Esophagus squamous epithelium (tissue), 5 donors: ENCODE data around the gene ANGEL1. TPM values are rescaled to one million over a fixed set of nuclear protein-coding genes. Genes with fewer than 3 reads are reported as not detected.

Experiments used
- DNase-seq: peaks from one replicate; lab custom pipeline; 2025; lab: John Stamatoyannopoulos, UW
- H3K27ac ChIP-seq, 4 donors: fragments of 200-600 bp; sonication (generic); one replicate each; pipeline ENCODE4 v1.5.1; 2016 to 2019; ENCODE audit warnings: mild to moderate bottlenecking in 1 of 4
- H3K27me3 ChIP-seq, 4 donors: fragments of 200-600 bp; sonication (generic); 1 replicate in 3 of 4; 2 replicates in 1 of 4; pipeline versions ENCODE4 v1.5.1 to v1.6.0; 2017 to 2021; ENCODE audit warnings: antibody characterized with exemption in 1 of 4
- H3K36me3 ChIP-seq, 3 donors: fragments of 200-600 bp; sonication (generic); one replicate each; pipeline ENCODE4 v1.5.1; 2016 to 2019
- H3K4me1 ChIP-seq, 3 donors: fragments of 200-600 bp; sonication (generic); one replicate each; pipeline ENCODE4 v1.5.1; 2017 to 2019
- H3K4me3 ChIP-seq, 4 donors: fragments of 200-600 bp; sonication (generic); 1 replicate in 3 of 4; 2 replicates in 1 of 4; pipeline ENCODE4 v1.5.1; 2016 to 2019; ENCODE audit warnings: mild to moderate bottlenecking in 2 of 4, moderate library complexity in 1 of 4
- H3K9me3 ChIP-seq, 3 donors: fragments of 200-600 bp; sonication (generic); one replicate each; pipeline ENCODE4 v1.5.1; 2016 to 2019
- CTCF ChIP-seq, 6 experiments: fragments of 450-650 bp in 4 of 6; fragments of 200-600 bp in 2 of 6; sonication (generic) in 2 of 6; IDR thresholded peaks; one replicate each; pipeline ENCODE4 v1.5.1; 2016 to 2019; ENCODE audit warnings: antibody characterized with exemption in 6 of 6, mild to moderate bottlenecking in 4 of 6, moderate library complexity in 4 of 6
- POLR2A ChIP-seq, 4 donors: fragments of 450-650 bp; IDR thresholded peaks; one replicate each; pipeline ENCODE4 v1.6.1; 2017; ENCODE audit warnings: antibody characterized with exemption in 4 of 4, mild to moderate bottlenecking in 4 of 4, moderate library complexity in 3 of 4
- WGBS, 2 donors: methylation state at CpG; one replicate each; pipeline ENCODE4 v1.1.5; 2018; 5-methylcytosine and 5-hydroxymethylcytosine counted together
- intact Hi-C: fragments of 100-400 bp; cut with DNase I; formaldehyde crosslinking; loops from one replicate; pipeline ENCODE4 v1.15.0; 2022
- total RNA-seq, 4 donors: library from RNA; depleted of rRNA; stranded (reverse); fragments of >200 nt; gene quantifications; one replicate each; pipeline ENCODE4 v1.1.0, GENCODE V29; 2016
- donor health status: DM: yes; HTN: yes; CAD: no.

Gene ANGEL1
- 10 to 100 TPM in 1 of 4 donors, 1 to 10 TPM in 3; 3.4 to 13.7 (median 8.3) TPM for total RNA-seq

- intact Hi-C loops: no loop called here
- H3K27me3 ChIP-seq: peaks cover 0 to 6% (median 0%) of the 10 kb centered on the region in 4 donors
- 17 to 61% methylated on average over 4 to 15 of the region's 69 CpGs for WGBS, 2 donors
- peak in 1 of 6 experiments; percentile 33 for TF ChIP-seq CTCF (IDR thresholded peaks at IDR 0.05)
- TF ChIP-seq POLR2A (IDR thresholded peaks at IDR 0.05): peak in 3 of 4 donors; percentile 42 to 92 (median 87)
- no peaks in the 10 kb centered on the region for H3K9me3 ChIP-seq
- peaks cover 0 to 17% (median 0%) of the 10 kb centered on the region in 3 donors for H3K36me3 ChIP-seq
- DNase-seq: peak; percentile 90
- peak within 1 kb of the TSS; percentile 66 to 82 (median 74) for H3K4me3 ChIP-seq
- H3K27ac ChIP-seq: peak within 1 kb of the TSS; percentile 83 to 91 (median 86)
- peaks cover 5 to 32% (median 16%) of the 10 kb centered on the region in 3 donors for H3K4me1 ChIP-seq
These were observed at the start of gene ANGEL1 for GRCh38 chr14:76812422-76813383. TSS of gene ANGEL1 (minus strand) at chr14:76812882. CDS start at chr14:76812827, 55 bp downstream.

GRCh38 chr14:76861574-76862255 lies 49.0 kb upstream of the ANGEL1 start:
- no peak overlapping the region for H3K27ac ChIP-seq
- no peaks in the 10 kb centered on the region for H3K36me3 ChIP-seq
- H3K9me3 ChIP-seq: no peaks in the 10 kb centered on the region
- peaks cover 0 to 19% (median 0%) of the 10 kb centered on the region in 4 donors for H3K27me3 ChIP-seq
- intact Hi-C loops: no loop called here
- H3K4me3 ChIP-seq: no peak overlapping the region
- no peak for DNase-seq
- 52 to 83% methylated on average over 5 to 9 of the region's 10 CpGs for WGBS, 2 donors
- TF ChIP-seq CTCF (IDR thresholded peaks at IDR 0.05) (no peak), POLR2A (IDR thresholded peaks at IDR 0.05) (no peak)
- peaks cover 0 to 11% (median 0%) of the 10 kb centered on the region in 3 donors for H3K4me1 ChIP-seq

GRCh38 chr14:76856769-76857168 lies 44.1 kb upstream of the ANGEL1 start:
- no peak for DNase-seq
- Histone ChIP-seq H3K9me3 (no peaks in the 10 kb centered on the region), H3K4me3 (no peak overlapping the region), H3K27me3 (peaks cover 0 to 11% (median 0%) of the 10 kb centered on the region in 4 donors), H3K27ac (no peak overlapping the region), H3K36me3 (no peaks in the 10 kb centered on the region), H3K4me1 (no peaks in the 10 kb centered on the region)
- WGBS, 2 donors: 67 to 79% methylated on average over 1 of the region's 1 CpG
- TF ChIP-seq POLR2A (IDR thresholded peaks at IDR 0.05) (no peak), CTCF (IDR thresholded peaks at IDR 0.05) (no peak)
- intact Hi-C loops: no loop called here

- Histone ChIP-seq H3K27me3 (no peaks in the 10 kb centered on the region), H3K27ac (no peak overlapping the region), H3K9me3 (no peaks in the 10 kb centered on the region), H3K4me1 (no peaks in the 10 kb centered on the region), H3K4me3 (no peak overlapping the region), H3K36me3 (no peaks in the 10 kb centered on the region)
- TF ChIP-seq CTCF (IDR thresholded peaks at IDR 0.05): no peak
- no peak for TF ChIP-seq POLR2A (IDR thresholded peaks at IDR 0.05)
- intact Hi-C loops: no loop called here
- WGBS, 2 donors: 92 to 100% methylated on average over 2 of the region's 2 CpGs
- no peak for DNase-seq
These were observed 42.4 kb upstream of the ANGEL1 start for GRCh38 chr14:76855066-76855465.
